K562 (cell line): ENCODE results near the gene DLG4. TPM values are rescaled to one million over a fixed set of nuclear protein-coding genes. Genes with fewer than 3 reads are reported as not detected.

Experiments
- CAMTA2 ChIP-seq: fragments of 250-450 bp; sonication (Bioruptor Pico); conservative IDR thresholded peaks from 2 replicates; pipeline ENCODE4 v1.5.1; 2022
- CBX1 ChIP-seq: sonication (generic); IDR thresholded peaks from 2 replicates; pipeline ENCODE4 v1.6.1; 2016; ENCODE audit warnings: antibody characterized with exemption, low read depth, mild to moderate bottlenecking
- E2F5 ChIP-seq: sonication (generic); formaldehyde crosslinking; IDR thresholded peaks from 2 replicates; pipeline ENCODE4 v1.8.0; 2022; ENCODE audit warnings: mild to moderate bottlenecking, missing genetic modification reagents
- FOXK2 ChIP-seq, 2 experiments: fragments of 450-650 bp; IDR thresholded peaks in 1 of 2; conservative IDR thresholded peaks in 1 of 2; 2 replicates each; pipeline ENCODE4 v1.6.1; 2016; ENCODE audit warnings: low read depth in 2 of 2, mild to moderate bottlenecking in 1 of 2
- HIVEP1 ChIP-seq: fragments of 250-450 bp; sonication (Bioruptor Pico); IDR thresholded peaks from 2 replicates; pipeline ENCODE4 v1.4.0; 2020; ENCODE audit warnings: mild to moderate bottlenecking
- KLF1 ChIP-seq: fragments of 450-650 bp; IDR thresholded peaks from 2 replicates; pipeline ENCODE4 v1.6.1; 2016; ENCODE audit warnings: missing genetic modification characterization, missing compliant biosample characterization
- MGA ChIP-seq: fragments of 450-650 bp; IDR thresholded peaks from 2 replicates; pipeline ENCODE4 v1.6.1; 2016; ENCODE audit warnings: mild to moderate bottlenecking, moderate library complexity
- POLR2AphosphoS2 ChIP-seq: IDR thresholded peaks from 2 replicates; pipeline ENCODE4 v1.6.1; 2012; ENCODE audit warnings: low read length, improper control_type of control experiment
- RBBP5 ChIP-seq: fragments of 200-600 bp; sonication (generic); IDR thresholded peaks from 2 replicates; pipeline ENCODE4 v1.6.1; 2012; ENCODE audit warnings: borderline replicate concordance, mild to moderate bottlenecking, low read length, control low read depth, inconsistent platforms; ENCODE audit not compliant: insufficient read depth, poor library complexity, severe bottlenecking
- VEZF1 ChIP-seq: fragments of 200-800 bp; sonication (Bioruptor generic); IDR thresholded peaks from 2 replicates; pipeline ENCODE4 v1.6.1; 2017; ENCODE audit warnings: missing genetic modification characterization, missing compliant biosample characterization
- ZBTB17 ChIP-seq: fragments of 450-650 bp; formaldehyde crosslinking; IDR thresholded peaks from 2 replicates; pipeline ENCODE4 v1.4.0; 2020; ENCODE audit warnings: mild to moderate bottlenecking
- ZFX ChIP-seq: sonication (generic); formaldehyde crosslinking; IDR thresholded peaks from 2 replicates; pipeline ENCODE4 v1.8.0; 2022; ENCODE audit warnings: mild to moderate bottlenecking, missing genetic modification reagents, moderate library complexity
- polyA plus RNA-seq, 8 experiments: library from polyadenylated mRNA; depleted of rRNA in 4 of 8; stranded (reverse) in 5 of 8; unstranded in 3 of 8; fragments of >200 nt; fragmentation: Nextera tagmentation in 2 of 8; fragmentation: Illumina TruSeq in 1 of 8; extraction: Ambion mirVana in 2 of 8; extraction: Trizol in 1 of 8; gene quantifications; 2 replicates each; pipeline versions ENCODE4 v1.2.1 to v1.2.3, GENCODE V29; 2011 to 2014; ENCODE audit warnings: inconsistent platforms in 1 of 8, missing spikeins in 1 of 8
- total RNA-seq, 7 experiments: library from RNA; depleted of rRNA in 6 of 7; stranded (reverse); fragments of >200 nt in 6 of 7; fragmentation: Illumina TruSeq in 2 of 7; extraction: Trizol in 2 of 7; gene quantifications; 2 replicates each; pipeline versions ENCODE4 v1.2.1 to v1.2.3, GENCODE V29; 2011 to 2021; ENCODE audit warnings: low replicate concordance in 1 of 7

The DLG4 gene
- total and polyA plus RNA-seq, 9 of the 15 experiments (the other 6 are each of a cell fraction or from before 2014, with no cell fraction given) = 0.03 to 12.0 (median 4.1) TPM

GRCh38 chr17:7234083-7234951 is 14.7 kb upstream of the DLG4 start, which contains the start of gene DVL2 (continued):
- TF ChIP-seq VEZF1 (CRISPR knock-in tag) = peak; percentile 72
- TF ChIP-seq E2F5 = no peak
- TF ChIP-seq CAMTA2 = peak; percentile 33; the same call in 1 of the 2 replicates
- peak in 1 of 2 experiments; percentile 91; a peak in 2 of 4 replicates for TF ChIP-seq FOXK2 (conservative IDR thresholded peaks at IDR 0.05 in 1 of 2, IDR thresholded peaks at IDR 0.05 in 1 of 2; ENCODE audit: low read depth in 2 of 2)
- no peak for TF ChIP-seq KLF1 (tag)
- TF ChIP-seq RBBP5 = peak; percentile 24
- peak; percentile 74; the same call in 1 of the 2 replicates for TF ChIP-seq HIVEP1 (CRISPR knock-in tag)
- peak; percentile 77 for TF ChIP-seq MGA
- peak; percentile 94 for TF ChIP-seq CBX1
- peak; percentile 85 for TF ChIP-seq ZBTB17 (CRISPR knock-in tag)
- TF ChIP-seq POLR2AphosphoS2 = peak; percentile 100
- TF ChIP-seq ZFX (CRISPR knock-in tag) = peak; percentile 72
